ENCODE measurements around the gene NAV2. TPM values are rescaled to one million over a fixed set of nuclear protein-coding genes. Genes with fewer than 3 reads are reported as not detected.
"Not testable (repeated sequence)": the region's sequence is repeated elsewhere in the genome, so short reads cannot be mapped to it uniquely, and the experiment has no call there.

The NAV2 gene
- total RNA-seq, 1 experiment from 2014 or later, result 2.1 TPM

GRCh38 chr11:19894404-19894803 lies 181.8 kb downstream of the NAV2 start:
- Histone ChIP-seq H3K4me3 (replicated peaks in 1 of 2; ENCODE audit: low read depth in 1 of 2, low read length in 2 of 2) (no peak overlapping the region), H3K36me3 (ENCODE audit: control insufficient read depth in 1 of 2, insufficient read depth in 2 of 2, low read length in 2 of 2) (no peaks in the 10 kb centered on the region), H3K79me2 (ENCODE audit: insufficient read depth, low read length) (no peaks in the 10 kb centered on the region), H3K9me2 (ENCODE audit: insufficient read depth) (no peaks in the 10 kb centered on the region; the same call in 1 of the 2 replicates), H3K4me1 (ENCODE audit: control insufficient read depth in 1 of 2, insufficient read depth in 2 of 2, low read length in 2 of 2) (peaks cover 17 to 42% of the 10 kb centered on the region in 2 experiments), H3K4me2 (ENCODE audit: low read length) (no peak overlapping the region), H4K20me1 (ENCODE audit: insufficient read depth) (no peaks in the 10 kb centered on the region), H3K9me3 (ENCODE audit: control insufficient read depth in 1 of 2, insufficient read depth in 1 of 2, low read depth in 1 of 2, low read length in 2 of 2) (no peaks in the 10 kb centered on the region), H3K27ac (ENCODE audit: low read depth, low read length) (no peak overlapping the region), H3K27me3 (ENCODE audit: insufficient read depth, low read length) (no peaks in the 10 kb centered on the region), H3K9ac (ENCODE audit: low read length) (no peak overlapping the region), H2AFZ (ENCODE audit: low read depth, low read length, poor library complexity, severe bottlenecking) (no peak overlapping the region)
- TF ChIP-seq RAD21 (IDR thresholded peaks at IDR 0.05; ENCODE audit: low read depth), result no peak
- TF ChIP-seq REST (IDR thresholded peaks at IDR 0.05; ENCODE audit: low read depth), result no peak
- TF ChIP-seq CBX3 (IDR thresholded peaks at IDR 0.05; ENCODE audit: low read depth), result no peak
- TF ChIP-seq CTCF (IDR thresholded peaks at IDR 0.05 in 2 of 3, conservative IDR thresholded peaks at IDR 0.05 in 1 of 3; ENCODE audit: borderline replicate concordance in 1 of 3, insufficient read depth in 1 of 3, low read depth in 2 of 3, low read length in 2 of 3), result no peak
- TF ChIP-seq SP1 (IDR thresholded peaks at IDR 0.05; ENCODE audit: low read depth), result no peak
- TF ChIP-seq ZFX (IDR thresholded peaks at IDR 0.05), result no peak
- TF ChIP-seq ZBTB33 (IDR thresholded peaks at IDR 0.05; ENCODE audit: extremely low read depth, insufficient replicate concordance, low read length), result no peak
- ChIA-PET RAD21 (ENCODE audit: low non-redundant PET in 1 of 2, low total read pairs in 2 of 2, uncharacterized antibody in 2 of 2, unreplicated experiment in 2 of 2) (no interaction called here), POLR2A (no interaction called here), CTCF (no interaction called here)
- ATAC-seq (no peak), DNase-seq (ENCODE audit: low read depth, low spot score) (no peak)
- no TSS peak for BruUV-seq (replicated peaks)
- intact Hi-C loops (cut with micrococcal nuclease), result no loop called here

- BruUV-seq (replicated peaks); intact Hi-C loops (cut with micrococcal nuclease); H3K4me2 ChIP-seq (ENCODE audit: low read length); H2AFZ ChIP-seq (ENCODE audit: low read depth, low read length, poor library complexity, severe bottlenecking); ATAC-seq; H3K36me3 ChIP-seq (ENCODE audit: control insufficient read depth in 1 of 2, insufficient read depth in 2 of 2, low read length in 2 of 2); RAD21 ChIA-PET (ENCODE audit: low non-redundant PET in 1 of 2, low total read pairs in 2 of 2, uncharacterized antibody in 2 of 2, unreplicated experiment in 2 of 2); H3K79me2 ChIP-seq (ENCODE audit: insufficient read depth, low read length); H3K4me3 ChIP-seq (replicated peaks in 1 of 2; ENCODE audit: low read depth in 1 of 2, low read length in 2 of 2); H3K27me3 ChIP-seq (ENCODE audit: insufficient read depth, low read length); H3K9me2 ChIP-seq (ENCODE audit: insufficient read depth); POLR2A ChIA-PET; H4K20me1 ChIP-seq (ENCODE audit: insufficient read depth); H3K27ac ChIP-seq (ENCODE audit: low read depth, low read length); H3K9me3 ChIP-seq (ENCODE audit: control insufficient read depth in 1 of 2, insufficient read depth in 1 of 2, low read depth in 1 of 2, low read length in 2 of 2); H3K9ac ChIP-seq (ENCODE audit: low read length); DNase-seq (ENCODE audit: low read depth, low spot score): not testable (repeated sequence)
- peaks cover 14 to 35% of the 10 kb centered on the region in 2 experiments for H3K4me1 ChIP-seq (ENCODE audit: control insufficient read depth in 1 of 2, insufficient read depth in 2 of 2, low read length in 2 of 2)
- CTCF ChIA-PET, result interaction anchor here (0.8 kb wide), 1 partner anchor 9 kb away, joined by 4 read pairs; no protein-coding TSS in a partner anchor
Observed at GRCh38 chr11:19895037-19895436, 182.4 kb downstream of the NAV2 start.

All from HCT116 (cell line).